HG03097 (cell line): ENCODE measurements around the gene RNF20.
"Not testable (repeated sequence)": the region's sequence is repeated elsewhere in the genome, so short reads cannot be mapped to it uniquely, and the experiment has no call there.

Source experiments
- ATAC-seq: cut with Tn5 transposase; IDR thresholded peaks from one replicate; pipeline ENCODE4 v1.9.1; 2021; ENCODE audit not compliant: unreplicated experiment, low FRiP score

Gene RNF20

DNA sequence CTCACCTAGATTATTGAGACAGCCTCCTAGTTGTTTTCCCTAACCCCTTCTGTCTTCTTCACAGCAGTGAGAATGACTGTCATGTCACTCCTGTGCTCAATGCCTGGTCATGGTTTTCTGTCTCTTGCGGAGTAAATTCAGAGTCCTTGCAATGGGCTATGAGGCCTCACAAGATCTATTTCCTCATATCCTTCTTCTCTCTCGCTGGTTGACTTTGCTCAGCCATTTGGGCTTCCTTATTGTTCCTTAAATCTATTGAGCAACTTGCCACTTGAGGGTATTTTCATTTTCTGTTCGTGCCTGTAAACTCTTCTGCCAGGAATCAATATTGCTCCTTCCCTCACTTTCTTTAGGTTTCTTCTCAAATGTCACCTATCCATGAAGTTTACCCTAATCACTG, 52.1 kb downstream of the RNF20 start:
- no peak for ATAC-seq

- ATAC-seq, result peak; percentile 95
These were observed 53.0 kb downstream of the RNF20 start for GRCh38 chr9:101586651-101587050.

GRCh38 chr9:101587332-101588043, 53.8 kb downstream of the RNF20 start:
- ATAC-seq, result no peak

DNA sequence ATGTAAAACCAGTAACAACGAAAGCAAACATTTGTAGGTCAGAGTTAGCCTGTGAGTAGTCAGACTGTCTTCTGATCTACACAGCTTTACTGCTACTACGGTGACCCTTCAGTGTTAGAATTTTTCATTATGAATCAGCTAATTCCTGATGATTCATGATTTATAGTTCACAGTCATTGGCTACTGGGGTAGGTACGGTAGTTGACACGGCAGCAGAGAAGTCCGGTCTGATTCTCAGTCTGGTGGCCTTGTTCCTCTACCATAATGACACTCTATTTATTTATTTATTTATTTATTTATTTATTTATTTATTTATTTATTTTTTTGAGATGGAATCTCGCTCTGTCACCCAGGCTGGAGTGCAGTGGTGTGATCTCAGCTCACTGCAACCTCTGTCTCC, 56.4 kb downstream of the RNF20 start:
- not testable (repeated sequence) for ATAC-seq

- ATAC-seq, result no peak
These were observed 57.2 kb downstream of the RNF20 start for GRCh38 chr9:101590901-101591300.

DNA sequence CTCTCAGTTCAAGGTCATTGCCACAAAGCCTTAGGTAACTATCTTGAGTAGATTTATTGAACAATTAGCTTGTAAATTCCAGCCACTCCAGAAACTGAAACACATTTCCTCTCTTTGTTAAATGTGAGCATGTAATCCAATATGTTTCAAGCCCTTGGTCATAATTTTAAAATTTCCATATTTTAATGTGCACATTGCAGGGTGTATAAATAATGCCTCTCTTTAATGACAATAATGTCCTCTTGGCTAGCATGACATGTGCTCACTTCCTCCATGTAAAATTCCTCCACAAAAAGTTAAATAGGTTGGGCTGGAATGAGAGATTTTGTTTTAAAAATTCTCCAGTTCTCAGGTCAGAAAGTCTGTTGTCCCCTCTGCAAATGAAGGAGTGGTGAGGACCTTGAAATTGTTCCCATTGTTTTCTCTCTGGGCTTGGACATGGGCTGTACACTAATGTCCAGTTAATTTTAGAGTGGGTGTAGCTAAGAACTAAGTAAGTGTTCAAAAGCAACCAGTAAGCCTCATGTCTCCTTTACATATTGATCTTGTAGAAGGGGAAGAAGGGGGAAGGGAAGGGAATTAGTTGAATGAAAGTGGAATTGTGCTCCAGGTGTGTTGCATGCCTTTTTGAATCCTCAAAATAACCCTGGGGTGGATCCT, 58.3 kb downstream of the RNF20 start:
- no peak for ATAC-seq

GRCh38 chr9:101592788-101593187, 59.1 kb downstream of the RNF20 start:
- ATAC-seq, result no peak

DNA sequence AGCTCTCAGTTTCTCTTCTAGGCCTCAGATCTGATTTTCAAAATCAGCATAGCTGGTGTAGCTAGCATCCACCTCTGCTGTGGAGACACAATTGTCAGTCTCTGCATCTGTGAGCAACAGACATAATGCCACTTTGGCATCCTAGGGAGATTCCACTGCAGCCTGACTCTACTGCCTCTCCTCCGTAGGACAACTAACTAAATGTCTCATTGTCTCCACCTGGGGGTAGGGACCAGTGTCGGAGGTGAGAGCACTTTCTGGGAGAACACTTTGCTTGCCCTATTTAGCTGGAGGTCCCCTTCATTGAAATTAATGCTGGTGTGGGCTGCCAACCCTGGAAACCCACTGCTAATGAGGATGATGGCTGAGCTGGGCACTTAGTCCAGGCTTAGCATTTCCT, 59.7 kb downstream of the RNF20 start:
- ATAC-seq, result no peak

DNA sequence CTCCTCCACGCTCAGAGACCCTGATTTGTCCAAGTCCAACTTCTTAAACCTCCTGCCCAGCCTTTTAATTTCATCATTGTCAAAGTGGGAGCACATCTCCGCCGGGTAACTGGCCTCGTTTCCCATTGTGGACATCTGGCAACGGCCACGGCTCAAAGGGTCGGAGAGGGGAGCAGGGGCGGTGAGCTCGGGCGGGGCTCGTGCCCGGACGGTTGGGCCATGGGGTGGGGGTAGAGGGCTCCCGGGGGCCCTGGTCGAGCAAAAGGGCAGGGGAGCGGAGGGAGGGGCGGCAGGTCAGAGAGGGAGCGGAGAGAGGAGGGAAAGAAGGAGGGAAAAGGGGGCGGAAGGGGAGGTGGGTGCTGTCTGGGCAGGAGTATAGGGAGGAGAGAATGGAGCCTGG, 61.1 kb downstream of the RNF20 start, which contains the start of gene PPP3R2:
TSS of gene PPP3R2 (minus strand) at position 174 of the 400 bp plus-strand sequence. CDS start at position 126, 48 bp downstream.
- ATAC-seq, result no peak

- ATAC-seq, result no peak
These were observed 68.5 kb downstream of the RNF20 start for GRCh38 chr9:101601904-101602765.

GRCh38 chr9:101604296-101604695, 70.6 kb downstream of the RNF20 start:
- no peak for ATAC-seq

GRCh38 chr9:101605547-101605946, 71.9 kb downstream of the RNF20 start:
- ATAC-seq, result no peak
